ENCODE data around the gene CREB5. TPM values are rescaled to one million over a fixed set of nuclear protein-coding genes. Genes with fewer than 3 reads are reported as not detected.

Gene CREB5
- total and polyA plus RNA-seq, 2 experiments from 2014 or later, result 2.4 to 4.4 TPM

DNA sequence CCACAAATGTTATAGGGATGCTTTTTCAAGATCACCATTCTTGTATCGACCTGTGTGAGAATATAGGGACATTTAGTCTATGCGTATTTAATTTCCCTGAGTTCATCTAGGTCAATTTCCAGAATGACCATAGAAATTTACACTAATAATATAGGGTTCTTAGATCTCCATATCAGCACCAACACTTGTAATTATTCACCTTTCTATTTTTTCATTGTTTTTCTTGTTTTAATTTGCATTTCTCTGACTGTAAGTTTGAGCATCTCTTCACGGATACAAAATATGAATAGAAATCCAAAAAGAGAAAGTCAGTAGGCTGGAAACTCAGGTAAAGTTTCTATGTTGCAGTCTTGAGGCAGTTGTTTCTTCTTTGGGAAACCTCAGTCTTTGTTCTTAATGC lies 134.8 kb downstream of the CREB5 start:
- peaks cover 7% of the 10 kb centered on the region for H3K4me1 Mint-ChIP-seq
- H3K36me3 ChIP-seq (ENCODE audit: insufficient read depth), result peaks cover 5% of the 10 kb centered on the region; the same call in 1 of the 2 replicates
- no peaks in the 10 kb centered on the region for H3K36me3 Mint-ChIP-seq (ENCODE audit: low read depth)
- H3K27me3 Mint-ChIP-seq (ENCODE audit: insufficient read depth, low read depth, poor library complexity), result no peaks in the 10 kb centered on the region
- H3K4me2 ChIP-seq, result no peak overlapping the region
- no peak overlapping the region for H3K4me3 Mint-ChIP-seq
- no peak overlapping the region for H3K27ac Mint-ChIP-seq
- H3K9me2 ChIP-seq (ENCODE audit: insufficient read depth), result peaks cover 11% of the 10 kb centered on the region; the same call in 1 of the 2 replicates
- H3K4me3 ChIP-seq, result no peak overlapping the region
- no peak overlapping the region for H3K27ac ChIP-seq (ENCODE audit: low read depth)
- H3K79me2 ChIP-seq (replicated peaks; ENCODE audit: insufficient read depth), result no peaks in the 10 kb centered on the region
- ATAC-seq (no peak), DNase-seq (ENCODE audit: low spot score) (no peak)
- H2AFZ ChIP-seq, result no peak overlapping the region
- H3F3A ChIP-seq (replicated peaks; ENCODE audit: low read depth), result no peaks in the 10 kb centered on the region
- no peaks in the 10 kb centered on the region for H4K20me1 ChIP-seq (replicated peaks; ENCODE audit: insufficient read depth)
- H3K4me1 ChIP-seq (ENCODE audit: insufficient read depth), result no peaks in the 10 kb centered on the region
- H3K9me3 Mint-ChIP-seq, result peaks cover 12% of the 10 kb centered on the region; the same call in 2 of the 3 replicates
- H3K27me3 ChIP-seq (ENCODE audit: insufficient read depth), result no peaks in the 10 kb centered on the region
- TF ChIP-seq STAT1 (IDR thresholded peaks at IDR 0.05; ENCODE audit: unreplicated experiment) (no peak), ZNF331 (CRISPR knock-in tag; IDR thresholded peaks at IDR 0.05; ENCODE audit: low read depth) (no peak), EZH2phosphoT487 (IDR thresholded peaks at IDR 0.05; ENCODE audit: unreplicated experiment) (no peak), POLR2AphosphoS5 (IDR thresholded peaks at IDR 0.05; ENCODE audit: low read depth) (no peak), CTCF (conservative IDR thresholded peaks at IDR 0.05; ENCODE audit: low read depth in 2 of 2) (no peak), NANOG (IDR thresholded peaks at IDR 0.05; ENCODE audit: borderline replicate concordance) (no peak), EZH2 (IDR thresholded peaks at IDR 0.05; ENCODE audit: low read depth, unreplicated experiment) (no peak), ZNF114 (CRISPR knock-in tag; IDR thresholded peaks at IDR 0.05) (no peak), JUNB (IDR thresholded peaks at IDR 0.05; ENCODE audit: unreplicated experiment) (no peak), CREB1 (CRISPR knock-in tag; IDR thresholded peaks at IDR 0.05; ENCODE audit: low read depth) (no peak), ZNF462 (CRISPR knock-in tag; IDR thresholded peaks at IDR 0.05) (no peak)
- TF ChIP-seq, protein P1, sequence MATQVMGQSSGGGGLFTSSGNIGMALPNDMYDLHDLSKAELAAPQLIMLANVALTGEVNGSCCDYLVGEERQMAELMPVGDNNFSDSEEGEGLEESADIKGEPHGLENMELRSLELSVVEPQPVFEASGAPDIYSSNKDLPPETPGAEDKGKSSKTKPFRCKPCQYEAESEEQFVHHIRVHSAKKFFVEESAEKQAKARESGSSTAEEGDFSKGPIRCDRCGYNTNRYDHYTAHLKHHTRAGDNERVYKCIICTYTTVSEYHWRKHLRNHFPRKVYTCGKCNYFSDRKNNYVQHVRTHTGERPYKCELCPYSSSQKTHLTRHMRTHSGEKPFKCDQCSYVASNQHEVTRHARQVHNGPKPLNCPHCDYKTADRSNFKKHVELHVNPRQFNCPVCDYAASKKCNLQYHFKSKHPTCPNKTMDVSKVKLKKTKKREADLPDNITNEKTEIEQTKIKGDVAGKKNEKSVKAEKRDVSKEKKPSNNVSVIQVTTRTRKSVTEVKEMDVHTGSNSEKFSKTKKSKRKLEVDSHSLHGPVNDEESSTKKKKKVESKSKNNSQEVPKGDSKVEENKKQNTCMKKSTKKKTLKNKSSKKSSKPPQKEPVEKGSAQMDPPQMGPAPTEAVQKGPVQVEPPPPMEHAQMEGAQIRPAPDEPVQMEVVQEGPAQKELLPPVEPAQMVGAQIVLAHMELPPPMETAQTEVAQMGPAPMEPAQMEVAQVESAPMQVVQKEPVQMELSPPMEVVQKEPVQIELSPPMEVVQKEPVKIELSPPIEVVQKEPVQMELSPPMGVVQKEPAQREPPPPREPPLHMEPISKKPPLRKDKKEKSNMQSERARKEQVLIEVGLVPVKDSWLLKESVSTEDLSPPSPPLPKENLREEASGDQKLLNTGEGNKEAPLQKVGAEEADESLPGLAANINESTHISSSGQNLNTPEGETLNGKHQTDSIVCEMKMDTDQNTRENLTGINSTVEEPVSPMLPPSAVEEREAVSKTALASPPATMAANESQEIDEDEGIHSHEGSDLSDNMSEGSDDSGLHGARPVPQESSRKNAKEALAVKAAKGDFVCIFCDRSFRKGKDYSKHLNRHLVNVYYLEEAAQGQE (IDR thresholded peaks at IDR 0.05; ENCODE audit: unreplicated experiment), result no peak
- TF ChIP-seq, protein P2, sequence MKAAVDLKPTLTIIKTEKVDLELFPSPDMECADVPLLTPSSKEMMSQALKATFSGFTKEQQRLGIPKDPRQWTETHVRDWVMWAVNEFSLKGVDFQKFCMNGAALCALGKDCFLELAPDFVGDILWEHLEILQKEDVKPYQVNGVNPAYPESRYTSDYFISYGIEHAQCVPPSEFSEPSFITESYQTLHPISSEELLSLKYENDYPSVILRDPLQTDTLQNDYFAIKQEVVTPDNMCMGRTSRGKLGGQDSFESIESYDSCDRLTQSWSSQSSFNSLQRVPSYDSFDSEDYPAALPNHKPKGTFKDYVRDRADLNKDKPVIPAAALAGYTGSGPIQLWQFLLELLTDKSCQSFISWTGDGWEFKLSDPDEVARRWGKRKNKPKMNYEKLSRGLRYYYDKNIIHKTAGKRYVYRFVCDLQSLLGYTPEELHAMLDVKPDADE (IDR thresholded peaks at IDR 0.05), result no peak
